GM04504 (cell line): ENCODE measurements around the gene RAVER2.
"Not testable (repeated sequence)": the region's sequence is repeated elsewhere in the genome, so short reads cannot be mapped to it uniquely, and the experiment has no call there.

Experiments
- DNase-seq: peaks from one replicate; pipeline ENCODE4 v3.0.0-alpha.2; 2012; ENCODE audit warnings: low read depth

Gene RAVER2

DNA sequence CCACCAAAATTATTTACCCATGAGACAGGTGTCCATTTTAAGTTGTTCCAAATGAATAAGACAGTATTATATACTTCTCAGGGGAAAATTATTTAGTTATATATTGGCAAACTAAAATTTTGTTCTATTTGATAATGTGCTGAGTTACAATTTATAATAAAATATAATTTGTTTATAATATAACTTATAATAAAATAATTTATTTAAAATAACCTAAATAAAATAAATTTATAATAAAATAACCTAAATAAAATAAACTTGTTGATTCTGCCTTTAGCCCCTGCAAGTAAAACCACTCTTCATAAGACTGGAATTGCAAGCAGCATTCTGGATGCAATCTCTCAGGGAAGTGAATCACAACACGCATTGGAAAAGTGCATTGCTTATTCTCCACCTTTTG is 69.6 kb downstream of the RAVER2 start:
- no peak for DNase-seq

GRCh38 chr1:64817364-64817763 is 72.5 kb downstream of the RAVER2 start:
- not testable (repeated sequence) for DNase-seq

GRCh38 chr1:64820572-64820971 is 75.7 kb downstream of the RAVER2 start:
- not testable (repeated sequence) for DNase-seq

GRCh38 chr1:64822621-64823020 is 77.7 kb downstream of the RAVER2 start:
- DNase-seq, result no peak

DNA sequence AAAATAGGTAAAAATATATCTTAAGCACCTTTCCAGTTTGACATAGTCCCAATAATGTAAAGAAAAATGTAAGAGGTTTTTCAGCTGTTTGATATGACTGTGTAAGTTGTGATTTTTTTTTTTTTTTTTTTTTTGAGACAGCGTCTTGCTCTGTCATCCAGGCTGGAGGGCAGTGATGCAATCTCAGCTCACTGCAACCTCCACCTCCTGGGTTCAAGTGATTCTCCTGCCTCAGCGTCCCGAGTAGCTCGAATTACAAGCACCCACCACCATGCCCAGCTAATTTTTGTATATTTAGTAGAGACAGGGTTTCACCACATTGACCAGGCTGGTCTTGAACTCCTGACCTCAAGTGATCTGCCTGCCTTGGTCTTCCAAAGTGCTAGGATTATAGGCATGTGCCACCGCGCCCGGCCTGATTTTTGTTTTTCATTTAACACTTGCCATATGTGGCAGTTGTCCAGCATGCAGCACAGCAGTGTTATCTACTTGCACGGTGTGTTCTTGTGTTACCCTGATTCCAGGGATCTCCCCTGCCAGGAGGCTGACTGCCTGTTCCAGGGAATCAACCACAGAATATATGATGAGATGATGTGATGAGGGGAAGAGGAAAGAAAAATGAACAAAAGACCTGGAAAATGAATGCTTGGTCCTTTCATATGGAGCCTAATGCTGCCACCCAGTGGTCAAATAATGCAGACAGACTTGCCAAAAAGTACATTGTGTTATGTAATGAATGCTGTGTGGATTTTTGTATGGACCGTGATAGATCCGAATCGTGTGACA is 79.0 kb downstream of the RAVER2 start:
- peak; percentile 50 for DNase-seq

DNA sequence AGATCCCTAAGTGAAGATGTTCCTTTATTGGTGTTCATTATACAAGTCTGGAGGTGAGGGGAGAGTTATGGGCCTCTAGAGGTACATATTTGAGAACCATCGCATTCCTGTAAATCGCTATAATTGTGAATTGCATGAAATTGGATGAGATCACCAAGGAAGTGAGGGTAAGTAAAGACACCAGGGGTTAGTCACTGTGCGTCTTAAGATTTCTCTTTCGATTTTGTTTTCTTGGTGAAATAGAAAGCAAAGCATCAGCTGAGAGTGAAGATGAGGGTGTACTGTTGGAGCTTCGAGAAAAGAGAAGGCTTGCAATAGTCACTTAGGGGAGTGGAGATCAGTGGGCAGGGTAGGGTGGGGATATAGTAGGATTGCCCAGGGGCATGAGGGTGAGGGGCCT is 82.1 kb downstream of the RAVER2 start:
- DNase-seq, result no peak

DNA sequence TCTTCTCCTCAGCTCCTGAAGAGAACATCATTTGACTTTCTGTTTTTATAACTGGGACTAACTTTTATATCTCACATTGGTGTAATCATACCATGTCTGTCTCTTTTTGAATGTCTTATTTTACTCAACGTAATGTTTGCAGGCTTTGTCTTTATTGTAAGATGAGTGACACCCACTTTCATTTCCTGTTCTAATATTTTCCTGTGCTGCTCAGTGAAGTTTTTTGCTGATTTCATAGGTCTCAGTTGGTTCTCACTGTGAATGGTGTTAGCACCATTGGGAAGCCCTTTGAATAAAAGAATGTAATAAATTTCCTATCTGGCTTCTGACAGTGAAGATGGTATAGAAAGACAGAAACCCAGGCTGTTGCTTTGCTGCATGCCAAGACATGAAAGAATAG is 84.0 kb downstream of the RAVER2 start:
- DNase-seq, result no peak

- no peak for DNase-seq
Measured at GRCh38 chr1:64829411-64830029, 84.6 kb downstream of the RAVER2 start.

- no peak for DNase-seq
Measured at GRCh38 chr1:64830030-64830651, 85.3 kb downstream of the RAVER2 start.

DNA sequence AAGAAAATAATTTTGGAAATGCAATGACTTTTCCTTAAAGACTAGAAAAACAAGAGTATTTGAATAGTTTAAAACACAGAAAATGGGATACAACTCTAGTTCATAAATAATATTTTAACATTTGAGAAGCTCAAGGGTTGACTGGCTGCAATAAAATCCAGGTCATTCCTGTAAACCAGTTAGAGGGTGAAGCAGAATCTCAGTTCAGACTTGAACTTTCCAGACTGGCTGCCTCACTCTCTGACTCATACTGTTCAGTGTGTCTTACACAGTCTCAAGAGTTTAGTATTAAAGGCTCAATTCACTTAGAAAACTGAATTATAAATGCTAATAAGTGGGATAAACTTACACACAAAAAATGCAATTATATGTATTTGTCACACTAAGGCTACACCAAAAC is 89.9 kb downstream of the RAVER2 start:
- no peak for DNase-seq

DNA sequence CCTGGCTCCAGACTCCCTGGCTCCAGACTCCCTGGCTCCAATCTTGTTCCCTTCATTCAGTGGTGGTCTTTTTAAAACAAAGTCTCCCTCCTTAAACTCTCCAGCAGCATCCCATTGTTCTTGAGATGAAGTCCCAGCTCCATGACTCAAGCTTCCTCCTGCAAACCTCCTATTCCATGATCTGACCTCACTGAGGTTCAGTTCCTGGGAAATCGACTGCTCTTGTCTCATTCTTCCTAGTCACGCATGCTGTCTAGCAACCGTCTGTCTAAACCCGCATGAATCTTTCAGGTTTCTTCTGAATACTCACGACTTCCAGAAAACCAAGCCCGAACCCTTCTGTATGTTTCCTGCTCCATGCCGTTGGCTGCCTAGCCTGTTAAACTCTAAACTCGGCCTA is 91.9 kb downstream of the RAVER2 start:
- DNase-seq, result no peak

GRCh38 chr1:64838486-64838885 is 93.6 kb downstream of the RAVER2 start:
- DNase-seq, result no peak

DNA sequence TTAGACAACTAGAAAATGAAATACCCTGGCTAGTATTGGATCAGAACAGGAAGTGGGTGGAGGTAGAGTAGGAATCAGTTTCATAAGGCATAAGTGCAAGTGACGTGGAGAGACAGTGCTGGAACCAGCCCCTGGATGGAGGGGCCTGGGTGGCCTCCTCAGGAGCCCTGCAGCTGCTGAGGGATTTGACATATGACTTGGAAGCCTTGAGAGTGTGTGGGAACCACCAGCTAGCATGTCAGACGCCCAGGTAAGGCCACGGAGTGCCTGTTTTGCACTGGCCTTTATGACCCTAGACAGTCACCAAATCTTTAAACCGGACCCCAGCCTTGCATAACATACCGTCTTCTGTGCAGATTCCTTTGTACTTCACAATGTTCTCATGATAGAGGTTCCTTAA is 94.4 kb downstream of the RAVER2 start:
- no peak for DNase-seq

DNA sequence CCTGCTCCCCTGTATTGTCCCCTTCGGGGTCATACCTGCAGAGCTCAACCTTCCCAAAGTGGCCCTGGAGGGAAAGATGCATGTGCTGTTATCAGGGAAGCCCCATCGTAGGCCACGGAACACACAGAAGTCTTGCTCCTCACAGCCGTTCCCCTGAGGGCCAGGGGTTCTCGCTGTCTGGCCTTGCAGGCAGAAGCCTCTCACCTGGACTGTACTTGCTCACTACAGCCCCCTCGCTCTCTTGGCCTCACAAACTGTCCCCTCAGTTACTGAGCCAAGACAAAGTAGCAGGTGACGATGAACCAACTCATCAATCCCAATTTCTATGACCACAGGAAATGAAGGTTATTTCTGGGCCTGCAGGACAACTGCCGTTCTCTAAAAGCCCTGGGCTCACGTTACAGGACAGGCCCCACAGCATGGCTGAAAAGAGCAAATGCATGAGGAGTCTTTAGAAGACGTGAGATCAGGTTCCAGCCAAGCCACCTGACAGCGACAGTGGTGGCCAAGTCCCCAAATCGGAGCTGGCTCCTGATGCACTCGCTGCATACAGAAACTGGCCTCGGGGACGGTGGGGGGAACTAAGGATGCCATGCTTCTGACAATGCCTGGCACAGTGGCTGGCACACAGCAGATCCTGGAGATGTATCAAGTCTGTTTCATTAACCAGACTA is 95.0 kb downstream of the RAVER2 start:
- no peak for DNase-seq

DNA sequence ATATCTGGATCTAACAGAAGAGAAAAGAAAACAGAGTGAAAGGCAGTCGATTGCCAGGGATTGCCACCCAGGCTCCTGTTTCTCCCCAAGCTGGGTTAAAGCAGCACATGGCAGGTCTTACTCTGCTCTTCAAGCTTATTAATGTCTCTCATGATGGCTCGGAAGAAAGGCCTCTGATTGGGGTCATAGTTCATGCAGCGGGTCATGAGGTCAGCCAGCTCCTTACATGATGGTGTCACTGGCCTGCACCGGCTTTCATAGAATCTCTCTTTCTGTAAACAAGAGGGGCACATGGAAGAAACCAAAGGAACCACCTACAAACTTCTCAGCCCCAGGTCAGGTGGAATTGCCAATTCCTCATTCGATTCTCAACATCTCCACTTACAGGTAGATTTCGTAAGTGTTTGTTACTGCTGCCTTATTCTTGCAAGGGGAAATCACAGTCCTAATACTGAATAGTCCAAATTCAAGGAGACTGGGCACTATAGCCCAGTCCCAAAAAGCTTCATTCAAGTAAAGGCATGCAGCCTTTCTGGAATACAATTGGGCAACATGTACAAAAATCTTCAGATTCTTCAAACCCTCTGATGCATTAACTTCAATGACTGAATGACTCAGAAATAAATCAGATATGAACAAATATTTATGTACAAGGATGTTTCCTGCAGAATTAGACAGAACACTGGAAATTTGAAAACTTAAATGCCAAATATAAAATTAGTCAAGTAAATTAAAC is 96.6 kb downstream of the RAVER2 start:
- DNase-seq, result no peak

- DNase-seq, result no peak
Measured at GRCh38 chr1:64842224-64842623, 97.3 kb downstream of the RAVER2 start.

- no peak for DNase-seq
Measured at GRCh38 chr1:64843675-64844074, 98.8 kb downstream of the RAVER2 start.

GRCh38 chr1:64844175-64844574 is 99.3 kb downstream of the RAVER2 start:
- DNase-seq, result no peak

DNA sequence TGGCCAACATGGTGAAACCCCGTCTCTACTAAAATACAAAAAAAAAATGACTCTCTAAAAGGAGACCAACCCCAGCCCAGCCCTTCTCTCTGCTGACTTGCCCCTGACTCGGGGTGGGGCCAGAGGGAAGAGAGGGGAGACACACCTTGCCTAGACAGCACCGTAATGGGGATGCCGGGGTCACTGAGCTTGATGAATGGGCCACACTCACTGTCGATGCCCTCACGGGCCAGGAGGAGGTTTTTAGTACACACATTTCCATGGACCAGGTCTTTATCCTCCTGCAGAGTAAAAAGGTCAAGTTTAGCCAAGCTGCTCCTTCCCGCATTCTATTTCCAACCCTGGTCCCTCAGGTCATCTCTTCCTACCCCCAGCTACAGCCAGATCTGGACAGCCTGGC is 99.7 kb downstream of the RAVER2 start:
- DNase-seq, result no peak

GRCh38 chr1:64845831-64846425 is 101.1 kb downstream of the RAVER2 start:
- no peak for DNase-seq

DNA sequence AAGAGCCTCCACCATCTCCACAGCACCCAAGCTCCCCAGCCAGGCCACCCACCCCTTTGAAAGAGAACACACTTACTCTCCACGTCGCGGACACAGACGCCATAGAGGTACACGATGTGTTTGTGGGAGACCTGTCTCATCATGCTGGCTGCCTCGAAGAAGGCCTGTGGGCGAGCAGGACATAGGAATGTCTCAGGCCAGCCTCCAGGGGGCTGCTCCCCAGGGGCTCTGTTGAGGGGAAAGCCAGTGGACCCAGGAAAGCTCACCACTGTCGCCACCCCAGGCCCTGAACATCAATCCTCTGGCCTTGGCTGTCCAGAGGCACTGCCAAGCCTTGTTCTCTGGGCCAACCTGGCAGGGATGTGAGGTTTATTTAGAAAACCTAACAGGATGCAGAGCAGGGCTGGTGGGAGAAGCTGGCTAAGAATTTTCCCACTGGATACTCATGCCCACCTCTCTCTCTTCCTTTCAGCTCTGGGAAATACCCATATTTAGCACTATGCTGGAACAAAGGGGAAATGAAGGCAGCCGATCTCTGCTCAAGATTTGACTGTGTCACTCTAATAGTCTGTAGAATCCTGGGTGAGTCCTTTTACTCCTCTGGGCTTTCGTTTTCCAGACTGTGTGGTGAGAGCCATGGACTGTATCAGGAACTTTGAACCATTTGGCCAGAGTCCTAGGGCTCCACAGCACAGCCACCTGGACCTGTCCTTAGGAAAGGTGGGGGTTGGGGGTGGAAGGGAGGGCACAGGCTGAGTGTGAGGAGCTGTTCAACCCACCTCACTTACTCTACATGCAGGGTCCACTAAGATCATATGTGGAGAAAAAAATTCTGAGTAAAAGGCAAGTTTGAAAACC is 101.9 kb downstream of the RAVER2 start:
- DNase-seq, result no peak
